K562 treated with DMSO at 1 percent for 12 hours (cell line): ENCODE results near the gene ZNF500. TPM values are rescaled to one million over a fixed set of nuclear protein-coding genes. Genes with fewer than 3 reads are reported as not detected.

Experiments
- total RNA-seq: library from RNA; unstranded; fragments of 300-600 nt; gene quantifications from 2 replicates; pipeline ENCODE4 v1.2.3, GENCODE V29; 2022; ENCODE audit not compliant: insufficient read depth

The ZNF500 gene
- 6.3 and 8.0 TPM in 2 replicates for total RNA-seq

DNA sequence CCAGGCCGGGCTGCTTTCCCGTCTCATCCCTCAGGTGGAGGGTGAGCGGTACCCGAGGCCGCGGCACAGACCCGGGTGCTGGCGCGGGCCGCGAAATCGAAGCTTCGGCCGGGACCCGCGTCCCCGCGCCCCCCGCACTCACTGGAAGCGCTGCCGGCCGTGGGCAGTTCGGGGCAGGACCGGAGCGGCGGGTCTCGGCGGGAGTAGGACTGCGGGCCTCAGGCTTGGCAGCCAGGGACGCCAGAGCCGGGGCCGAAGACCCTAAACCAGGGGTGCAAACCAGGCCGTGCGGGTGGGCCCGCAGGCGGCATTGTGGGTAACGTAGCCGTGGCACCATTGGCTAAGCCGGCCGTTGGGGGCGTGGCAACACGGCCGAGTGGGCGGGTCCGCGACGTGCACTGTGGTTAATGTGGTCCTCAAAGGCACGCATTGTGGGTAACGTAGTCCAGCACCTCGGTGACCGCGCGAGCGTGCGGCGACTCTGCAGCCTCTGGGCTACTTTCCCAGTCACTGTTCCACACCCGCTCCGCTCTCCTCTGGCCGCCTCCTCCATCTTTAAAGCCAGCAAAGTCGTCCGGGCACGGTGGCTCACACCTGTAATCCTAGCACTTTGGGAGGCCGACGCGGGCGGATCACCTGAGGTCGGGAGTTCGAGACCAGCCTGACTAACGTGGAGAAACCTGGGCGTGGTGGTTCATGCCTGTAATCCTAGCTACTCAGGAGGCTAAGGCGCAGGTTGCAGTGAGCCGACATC lies at the start of gene ZNF500:
ZNF500 (minus strand) TSS at position 288 of the 754 bp plus-strand sequence. CDS start 1,184 bp downstream, outside the sequence.

DNA sequence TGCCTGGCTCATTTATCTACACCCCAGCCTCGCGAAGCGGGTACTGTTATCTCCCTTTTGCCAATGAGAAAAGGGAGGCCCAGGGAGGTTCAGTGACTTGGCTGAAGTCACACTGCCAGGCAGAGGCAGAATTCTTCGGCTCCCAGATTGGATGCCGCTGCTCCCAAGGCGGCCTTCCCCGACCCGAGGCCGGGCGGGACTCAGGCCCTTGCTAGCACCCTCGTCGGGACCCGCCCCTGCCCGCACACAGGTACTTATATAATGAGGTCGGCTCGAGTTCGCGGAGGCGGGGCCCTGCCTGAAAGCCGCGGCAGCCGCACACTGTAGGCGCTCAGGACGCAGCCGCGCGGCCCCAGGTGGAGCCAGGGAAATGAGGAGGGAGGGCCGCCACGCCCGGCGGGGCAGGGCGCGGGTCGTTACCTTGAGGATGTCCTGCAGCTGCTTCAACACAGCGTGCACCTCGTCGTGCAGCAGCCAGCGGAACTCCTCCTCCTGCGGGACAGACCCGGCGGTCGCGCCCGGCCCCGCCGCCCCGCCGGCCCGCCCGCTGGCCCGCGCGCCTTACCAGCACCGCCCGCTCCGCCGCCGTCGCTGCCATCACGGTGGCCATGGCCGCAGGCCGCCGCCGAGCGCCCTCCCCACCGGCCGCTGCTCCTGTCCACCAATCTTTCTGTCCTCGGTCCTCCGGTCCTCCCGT lies 35.1 kb upstream of the ZNF500 start, which contains the start of gene ROGDI:
ROGDI (minus strand) TSS at position 672 of the 697 bp plus-strand sequence; CDS start at position 610, 62 bp downstream.

GRCh38 chr16:4795181-4795827 lies 28.3 kb upstream of the ZNF500 start, which contains the start of gene SMIM22:
SMIM22 (plus strand) TSS chr16:4795369; CDS start chr16:4795735, 366 bp downstream.

DNA sequence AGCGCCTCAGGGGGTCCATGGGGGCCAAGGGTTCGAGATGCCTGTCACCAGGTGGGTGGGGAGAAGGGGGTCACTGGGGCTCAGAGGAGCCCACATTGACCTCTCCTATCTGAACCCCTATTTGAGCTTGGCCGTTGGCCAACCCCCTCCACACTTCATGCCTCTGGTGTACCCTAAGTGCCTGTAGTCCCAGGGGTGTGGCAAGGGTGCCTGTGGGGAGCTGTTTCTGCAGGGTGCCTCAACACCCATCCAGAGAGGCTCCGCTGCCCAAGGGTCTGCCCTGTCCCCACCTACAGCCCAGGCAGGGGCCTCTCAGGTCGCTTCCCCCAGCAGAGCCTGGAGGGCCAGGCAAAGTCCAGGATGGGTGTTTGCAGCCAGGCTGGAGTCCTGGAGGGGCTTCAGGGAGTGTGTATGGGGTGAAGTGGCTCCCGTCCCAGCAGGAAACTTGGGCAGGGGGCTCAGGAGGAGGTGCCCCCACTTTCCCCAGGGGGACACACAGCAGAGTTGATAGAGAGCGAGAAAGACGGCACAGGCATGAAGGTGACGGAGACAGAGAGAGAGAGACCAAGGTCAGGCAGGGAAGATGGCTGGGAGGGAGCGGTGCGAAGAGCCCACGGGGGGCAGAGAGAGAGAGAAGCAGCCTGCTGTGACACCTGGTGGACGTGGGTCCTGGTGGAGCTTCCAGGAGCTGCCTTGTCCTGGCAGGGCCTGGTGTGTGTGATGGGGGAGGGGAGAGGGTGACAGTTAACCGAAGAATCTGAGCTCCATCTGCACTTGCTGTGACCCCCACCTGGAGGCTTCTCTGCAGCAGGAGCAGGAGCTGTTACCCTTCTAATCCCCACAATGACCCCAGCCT lies 20.9 kb upstream of the ZNF500 start, which contains the start of gene SEPTIN12:
SEPTIN12 (minus strand) TSS at position 719 of the 856 bp plus-strand sequence; CDS start at position 19, 700 bp downstream.

GRCh38 chr16:4734063-4734729 lies 32.8 kb downstream of the ZNF500 start, which contains the start of the genes ANKS3 and DNAAF8:
ANKS3 (minus strand) TSS chr16:4734271; CDS start chr16:4730149, 4,122 bp downstream.
DNAAF8 (plus strand) TSS chr16:4734537; CDS start chr16:4736515, 1,978 bp downstream.

Other genes starting within 250 kb of the ZNF500 start
- 0.59 TPM in 1 of 2 replicates, not detected in the other for gene CDIP1, start 228.4 kb downstream of the ZNF500 start, total RNA-seq
- gene C16orf96, start 210.8 kb downstream of the ZNF500 start, total RNA-seq, result not detected in 2 replicates
- 43.1 and 44.9 TPM in 2 replicates for gene UBALD1, start 152.3 kb downstream of the ZNF500 start, total RNA-seq
- 18.1 and 41.4 TPM in 2 replicates for gene MGRN1, start 142.3 kb downstream of the ZNF500 start, total RNA-seq
- gene NUDT16L1, start 73.6 kb downstream of the ZNF500 start, total RNA-seq, result 29.4 and 37.7 TPM in 2 replicates
- 10.3 and 17.3 TPM in 2 replicates for gene ANKS3, start 32.9 kb downstream of the ZNF500 start, total RNA-seq
- not detected in 2 replicates for gene DNAAF8, start 32.6 kb downstream of the ZNF500 start, total RNA-seq
- not detected in 2 replicates for gene SEPTIN12, start 21.2 kb upstream of the ZNF500 start, total RNA-seq
- gene SMIM22, start 28.2 kb upstream of the ZNF500 start, total RNA-seq, result not detected in 2 replicates
- gene ROGDI, start 35.5 kb upstream of the ZNF500 start, total RNA-seq, result 32.0 and 42.4 TPM in 2 replicates
- gene GLYR1, start 80.1 kb upstream of the ZNF500 start, total RNA-seq, result 33.5 and 74.6 TPM in 2 replicates
- gene UBN1, start 80.3 kb upstream of the ZNF500 start, total RNA-seq, result 19.3 and 56.6 TPM in 2 replicates
- gene PPL, start 170.0 kb upstream of the ZNF500 start, total RNA-seq, result 0.11 and 0.38 TPM in 2 replicates
- not detected in 2 replicates for gene SEC14L5, start 191.2 kb upstream of the ZNF500 start, total RNA-seq